ENCODE data around the gene GAK.

GAK gene

GRCh38 chr4:960636-961350 lies 28.7 kb upstream of the GAK start:
- TF ChIP-seq, protein P1, sequence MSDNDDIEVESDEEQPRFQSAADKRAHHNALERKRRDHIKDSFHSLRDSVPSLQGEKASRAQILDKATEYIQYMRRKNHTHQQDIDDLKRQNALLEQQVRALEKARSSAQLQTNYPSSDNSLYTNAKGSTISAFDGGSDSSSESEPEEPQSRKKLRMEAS (IDR thresholded peaks at IDR 0.05; ENCODE audit: low read depth, low read length) = no peak
- TF ChIP-seq POLR2A (IDR thresholded peaks at IDR 0.05; ENCODE audit: extremely low read depth, insufficient read length) = no peak
- no peak overlapping the region for H3K4me3 ChIP-seq (ENCODE audit: low read depth, low read length)
- no peak for DNase-seq (ENCODE audit: low read depth)

DNA sequence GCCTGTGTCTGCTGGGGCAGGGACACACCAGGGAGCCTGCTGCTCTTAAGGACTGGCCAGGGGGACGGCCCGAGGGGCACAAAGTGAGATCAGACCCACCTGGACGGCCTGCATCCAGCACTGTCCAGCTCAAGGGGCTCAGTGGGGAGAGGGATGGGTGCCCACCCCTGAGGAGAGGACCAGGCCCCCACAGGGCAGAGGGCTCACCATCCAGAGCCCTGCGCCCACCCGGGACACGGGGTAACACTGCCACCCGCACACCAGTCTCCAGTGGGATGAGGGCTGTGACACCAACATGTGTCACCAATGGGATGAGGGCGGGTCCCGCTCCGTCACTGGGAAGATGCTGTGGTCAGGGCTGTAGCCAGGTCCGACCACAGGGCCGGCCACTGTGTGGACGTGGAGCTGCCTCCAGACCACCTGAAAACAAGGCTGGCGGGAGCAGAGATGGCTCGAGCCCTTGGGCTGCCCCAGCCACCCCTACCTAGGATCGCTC lies 28.1 kb upstream of the GAK start:
- DNase-seq (ENCODE audit: low read depth) = no peak
- TF ChIP-seq, protein P1 (IDR thresholded peaks at IDR 0.05; ENCODE audit: low read depth, low read length) = no peak
- TF ChIP-seq POLR2A (IDR thresholded peaks at IDR 0.05; ENCODE audit: extremely low read depth, insufficient read length) = no peak
- TF ChIP-seq, protein P2, sequence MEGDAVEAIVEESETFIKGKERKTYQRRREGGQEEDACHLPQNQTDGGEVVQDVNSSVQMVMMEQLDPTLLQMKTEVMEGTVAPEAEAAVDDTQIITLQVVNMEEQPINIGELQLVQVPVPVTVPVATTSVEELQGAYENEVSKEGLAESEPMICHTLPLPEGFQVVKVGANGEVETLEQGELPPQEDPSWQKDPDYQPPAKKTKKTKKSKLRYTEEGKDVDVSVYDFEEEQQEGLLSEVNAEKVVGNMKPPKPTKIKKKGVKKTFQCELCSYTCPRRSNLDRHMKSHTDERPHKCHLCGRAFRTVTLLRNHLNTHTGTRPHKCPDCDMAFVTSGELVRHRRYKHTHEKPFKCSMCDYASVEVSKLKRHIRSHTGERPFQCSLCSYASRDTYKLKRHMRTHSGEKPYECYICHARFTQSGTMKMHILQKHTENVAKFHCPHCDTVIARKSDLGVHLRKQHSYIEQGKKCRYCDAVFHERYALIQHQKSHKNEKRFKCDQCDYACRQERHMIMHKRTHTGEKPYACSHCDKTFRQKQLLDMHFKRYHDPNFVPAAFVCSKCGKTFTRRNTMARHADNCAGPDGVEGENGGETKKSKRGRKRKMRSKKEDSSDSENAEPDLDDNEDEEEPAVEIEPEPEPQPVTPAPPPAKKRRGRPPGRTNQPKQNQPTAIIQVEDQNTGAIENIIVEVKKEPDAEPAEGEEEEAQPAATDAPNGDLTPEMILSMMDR (IDR thresholded peaks at IDR 0.05; ENCODE audit: low read depth, low read length) = no peak
- no peak for TF ChIP-seq MYC (IDR thresholded peaks at IDR 0.05; ENCODE audit: low read depth, low read length)
- H3K4me3 ChIP-seq (ENCODE audit: low read depth, low read length) = no peak overlapping the region

GRCh38 chr4:959338-960139 lies 27.4 kb upstream of the GAK start:
- no peak overlapping the region for H3K4me3 ChIP-seq (ENCODE audit: low read depth, low read length)
- no peak for DNase-seq (ENCODE audit: low read depth)
- TF ChIP-seq, protein P2 (IDR thresholded peaks at IDR 0.05; ENCODE audit: low read depth, low read length) = no peak
- TF ChIP-seq MYC (IDR thresholded peaks at IDR 0.05; ENCODE audit: low read depth, low read length) = no peak

DNA sequence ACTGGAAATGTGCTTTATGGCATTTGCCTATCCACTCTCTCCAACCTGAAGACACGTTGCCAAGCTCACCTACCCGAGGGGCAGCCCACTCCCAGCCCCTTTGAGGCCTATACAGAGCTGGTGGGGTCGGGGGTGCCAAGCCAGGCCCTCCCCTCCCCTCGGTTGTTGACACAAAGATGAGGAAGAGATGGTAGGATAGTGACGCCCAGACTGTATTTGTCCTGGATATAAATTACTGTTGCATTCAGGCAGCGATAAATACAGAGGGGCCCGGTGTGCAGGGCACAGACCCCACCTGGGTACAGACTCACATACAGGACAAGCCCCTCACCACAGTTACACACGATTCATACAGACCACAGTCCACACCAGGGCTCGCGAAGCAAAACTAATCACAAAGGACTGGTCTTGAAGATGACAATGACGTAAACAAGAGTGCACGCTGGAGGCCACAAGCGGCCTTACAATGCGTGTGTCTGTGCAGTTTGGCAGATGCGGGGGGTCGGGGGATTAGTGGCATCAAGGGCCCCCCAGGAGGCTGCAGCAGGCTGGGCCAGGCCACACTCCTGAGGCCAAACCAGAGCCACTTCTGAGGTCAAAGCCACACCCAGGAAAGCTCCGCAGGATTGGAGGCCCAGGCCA lies 26.7 kb upstream of the GAK start:
- TF ChIP-seq MYC (IDR thresholded peaks at IDR 0.05; ENCODE audit: low read depth, low read length) (no peak), POLR2A (IDR thresholded peaks at IDR 0.05; ENCODE audit: extremely low read depth, insufficient read length) (no peak)
- TF ChIP-seq, protein P1 (IDR thresholded peaks at IDR 0.05; ENCODE audit: low read depth, low read length) = no peak
- TF ChIP-seq, protein P2 (IDR thresholded peaks at IDR 0.05; ENCODE audit: low read depth, low read length) = no peak
- no peak overlapping the region for H3K4me3 ChIP-seq (ENCODE audit: low read depth, low read length)
- no peak for DNase-seq (ENCODE audit: low read depth)

DNA sequence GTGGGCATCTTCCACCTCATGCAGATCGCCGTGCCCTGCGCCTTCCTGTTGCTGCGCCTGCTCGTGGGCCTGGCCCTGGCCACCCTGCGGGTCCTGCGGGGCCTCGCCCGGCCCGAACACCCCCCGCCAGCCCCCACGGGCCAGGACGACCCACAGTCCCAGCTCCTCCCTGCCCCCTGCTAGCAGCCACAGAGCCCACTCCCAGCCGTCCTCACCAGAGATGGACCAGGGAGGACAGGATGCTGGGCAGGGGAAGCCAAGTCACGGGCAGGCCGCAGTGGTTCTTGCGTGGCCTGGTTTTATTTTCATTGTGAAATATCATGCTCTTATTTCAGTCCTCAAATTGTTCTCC lies 26.2 kb upstream of the GAK start:
- H3K4me3 ChIP-seq (ENCODE audit: low read depth, low read length) = no peak overlapping the region
- TF ChIP-seq MYC (IDR thresholded peaks at IDR 0.05; ENCODE audit: low read depth, low read length) = no peak
- TF ChIP-seq, protein P2 (IDR thresholded peaks at IDR 0.05; ENCODE audit: low read depth, low read length) = no peak
- TF ChIP-seq, protein P1 (IDR thresholded peaks at IDR 0.05; ENCODE audit: low read depth, low read length) = no peak
- no peak for TF ChIP-seq POLR2A (IDR thresholded peaks at IDR 0.05; ENCODE audit: extremely low read depth, insufficient read length)
- DNase-seq (ENCODE audit: low read depth) = no peak

Measured in NB4 (cell line).